Neural crest cell (in vitro differentiated cells): Measurements from ENCODE around the gene SHD. TPM values are rescaled to one million over a fixed set of nuclear protein-coding genes. Genes with fewer than 3 reads are reported as not detected.
"Not testable (repeated sequence)": the region's sequence is repeated elsewhere in the genome, so short reads cannot be mapped to it uniquely, and the experiment has no call there.

Experiments used
- DNase-seq: peaks from one replicate; pipeline ENCODE4 v3.0.0; 2021; ENCODE audit warnings: low read depth, mixed read lengths, low spot score
- H3K27ac Mint-ChIP-seq: one replicate; pipeline ENCODE4 v1.8.0; 2021; ENCODE audit warnings: mild to moderate bottlenecking, mixed read lengths; ENCODE audit not compliant: unreplicated experiment
- H3K27me3 Mint-ChIP-seq: 2 replicates; pipeline ENCODE4 v1.8.0; 2021; ENCODE audit warnings: low read depth, mild to moderate bottlenecking, mixed read lengths
- H3K36me3 Mint-ChIP-seq: 2 replicates; pipeline ENCODE4 v1.8.0; 2021; ENCODE audit warnings: low read depth, mild to moderate bottlenecking, mixed read lengths
- H3K4me1 Mint-ChIP-seq: 2 replicates; pipeline ENCODE4 v1.8.0; 2021; ENCODE audit warnings: mixed read lengths
- H3K4me3 Mint-ChIP-seq: one replicate; pipeline ENCODE4 v1.8.0; 2021; ENCODE audit warnings: mild to moderate bottlenecking, mixed read lengths
- H3K9me3 Mint-ChIP-seq: 2 replicates; pipeline ENCODE4 v1.8.0; 2021; ENCODE audit warnings: mixed read lengths
- total RNA-seq: library from RNA; stranded (reverse); gene quantifications from 2 replicates; pipeline ENCODE4 v1.2.1, GENCODE V29; 2021
- TF ChIP-seq, protein P1 (sequence below): fragments of 200-600 bp; sonication (generic); conservative IDR thresholded peaks from 2 replicates; pipeline ENCODE4 v1.5.0; 2021; ENCODE audit warnings: antibody characterized with exemption, mild to moderate bottlenecking

Gene SHD
- total RNA-seq, 1 donor from 2014 or later = 2.7 TPM

- H3K27me3 Mint-ChIP-seq = peaks cover 17% of the 10 kb centered on the region
- no peak overlapping the region for H3K27ac Mint-ChIP-seq
- TF ChIP-seq, protein P1, sequence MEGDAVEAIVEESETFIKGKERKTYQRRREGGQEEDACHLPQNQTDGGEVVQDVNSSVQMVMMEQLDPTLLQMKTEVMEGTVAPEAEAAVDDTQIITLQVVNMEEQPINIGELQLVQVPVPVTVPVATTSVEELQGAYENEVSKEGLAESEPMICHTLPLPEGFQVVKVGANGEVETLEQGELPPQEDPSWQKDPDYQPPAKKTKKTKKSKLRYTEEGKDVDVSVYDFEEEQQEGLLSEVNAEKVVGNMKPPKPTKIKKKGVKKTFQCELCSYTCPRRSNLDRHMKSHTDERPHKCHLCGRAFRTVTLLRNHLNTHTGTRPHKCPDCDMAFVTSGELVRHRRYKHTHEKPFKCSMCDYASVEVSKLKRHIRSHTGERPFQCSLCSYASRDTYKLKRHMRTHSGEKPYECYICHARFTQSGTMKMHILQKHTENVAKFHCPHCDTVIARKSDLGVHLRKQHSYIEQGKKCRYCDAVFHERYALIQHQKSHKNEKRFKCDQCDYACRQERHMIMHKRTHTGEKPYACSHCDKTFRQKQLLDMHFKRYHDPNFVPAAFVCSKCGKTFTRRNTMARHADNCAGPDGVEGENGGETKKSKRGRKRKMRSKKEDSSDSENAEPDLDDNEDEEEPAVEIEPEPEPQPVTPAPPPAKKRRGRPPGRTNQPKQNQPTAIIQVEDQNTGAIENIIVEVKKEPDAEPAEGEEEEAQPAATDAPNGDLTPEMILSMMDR = no peak
- H3K9me3 Mint-ChIP-seq = no peaks in the 10 kb centered on the region
- peaks cover 2% of the 10 kb centered on the region for H3K36me3 Mint-ChIP-seq
- DNase-seq = no peak
- H3K4me3 Mint-ChIP-seq = peak overlapping the region; percentile 81
- peaks cover 19% of the 10 kb centered on the region for H3K4me1 Mint-ChIP-seq
Observed at GRCh38 chr19:4327877-4328242, 48.8 kb downstream of the SHD start.

GRCh38 chr19:4328243-4328990, 49.4 kb downstream of the SHD start:
- H3K4me3 Mint-ChIP-seq = peak overlapping the region; percentile 85
- H3K27ac Mint-ChIP-seq = no peak overlapping the region
- H3K27me3 Mint-ChIP-seq = peaks cover 17% of the 10 kb centered on the region
- peaks cover 19% of the 10 kb centered on the region for H3K4me1 Mint-ChIP-seq
- no peaks in the 10 kb centered on the region for H3K9me3 Mint-ChIP-seq
- H3K36me3 Mint-ChIP-seq = peaks cover 2% of the 10 kb centered on the region
- peak; percentile 97 for DNase-seq
- TF ChIP-seq, protein P1 = no peak

GRCh38 chr19:4328991-4329681, 50.1 kb downstream of the SHD start:
- Mint-ChIP-seq H3K4me3 (peak overlapping the region; percentile 85), H3K27me3 (peaks cover 17% of the 10 kb centered on the region), H3K4me1 (peaks cover 19% of the 10 kb centered on the region)
- H3K27ac Mint-ChIP-seq, H3K36me3 Mint-ChIP-seq, H3K9me3 Mint-ChIP-seq, DNase-seq: not testable (repeated sequence)

DNA sequence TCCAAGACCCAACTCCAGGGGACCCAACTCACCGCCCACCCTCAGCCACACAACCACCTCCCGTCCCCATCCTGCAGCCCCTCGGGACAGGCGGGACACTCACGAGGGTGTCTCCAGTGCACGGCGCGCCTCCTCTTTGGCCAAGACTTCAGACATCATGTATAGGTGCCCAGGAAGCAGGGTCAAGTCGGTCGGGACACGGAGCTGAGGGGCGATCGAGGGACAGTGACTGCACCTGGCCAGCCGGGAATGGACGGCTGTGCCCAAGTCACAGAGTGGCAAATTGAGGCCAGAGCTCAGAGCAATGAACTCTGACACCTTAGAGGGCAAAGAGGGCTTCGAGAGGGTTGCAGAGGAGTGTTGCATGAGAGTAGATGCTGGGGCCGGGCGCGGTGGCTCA, 50.8 kb downstream of the SHD start:
- H3K9me3 Mint-ChIP-seq = peaks cover 8% of the 10 kb centered on the region
- H3K4me1 Mint-ChIP-seq = peaks cover 19% of the 10 kb centered on the region
- TF ChIP-seq, protein P1 = no peak
- H3K36me3 Mint-ChIP-seq = peaks cover 2% of the 10 kb centered on the region
- H3K4me3 Mint-ChIP-seq = no peak overlapping the region
- H3K27ac Mint-ChIP-seq = no peak overlapping the region
- no peak for DNase-seq
- H3K27me3 Mint-ChIP-seq = peaks cover 17% of the 10 kb centered on the region

- Mint-ChIP-seq H3K4me1 (peaks cover 21% of the 10 kb centered on the region), H3K9me3 (peaks cover 17% of the 10 kb centered on the region), H3K27me3 (no peaks in the 10 kb centered on the region), H3K27ac (peak overlapping the region; percentile 90), H3K4me3 (peak overlapping the region; percentile 58), H3K36me3 (peaks cover 6% of the 10 kb centered on the region)
- TF ChIP-seq, protein P1 = no peak
- no peak for DNase-seq
Observed at GRCh38 chr19:4334929-4335570, 56.0 kb downstream of the SHD start.
